NCI-H345 treated with DMSO at 0.1 percent for 48 hours (cell line): ENCODE data around the gene BATF.

ENCODE experiments used
- DNase-seq: peaks from one replicate; lab custom pipeline; 2025; ENCODE audit not compliant: unreplicated experiment; lab: John Stamatoyannopoulos, UW

Gene BATF

DNA sequence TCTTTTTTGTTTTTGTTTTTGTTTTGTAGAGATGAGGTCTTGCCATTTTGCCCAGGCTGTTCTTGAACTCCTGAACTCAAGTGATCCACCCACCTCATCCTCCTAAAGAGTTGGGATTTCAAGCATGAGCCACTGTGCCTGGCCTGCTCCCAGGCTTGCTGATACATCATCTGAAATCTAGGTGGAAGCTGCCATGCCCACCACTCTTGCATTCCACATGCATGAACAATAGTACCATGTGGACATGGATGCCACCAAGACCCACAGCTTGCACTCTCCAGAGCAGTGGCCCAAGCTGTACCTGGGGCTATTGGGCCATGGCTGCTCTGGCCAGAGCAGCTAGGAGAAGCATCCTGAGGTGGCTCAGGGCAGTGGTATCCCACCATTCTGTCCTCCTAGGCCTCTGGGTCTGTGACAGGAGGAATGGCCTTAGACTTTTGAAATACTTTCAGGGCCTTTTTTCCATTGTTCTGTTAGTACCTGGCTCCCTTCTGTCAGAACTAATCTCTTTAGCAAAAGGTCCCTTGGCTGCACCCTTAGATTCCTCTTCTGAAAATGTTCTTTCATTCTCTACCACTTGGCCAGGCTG lies 69.8 kb downstream of the BATF start:
- no peak for DNase-seq

DNA sequence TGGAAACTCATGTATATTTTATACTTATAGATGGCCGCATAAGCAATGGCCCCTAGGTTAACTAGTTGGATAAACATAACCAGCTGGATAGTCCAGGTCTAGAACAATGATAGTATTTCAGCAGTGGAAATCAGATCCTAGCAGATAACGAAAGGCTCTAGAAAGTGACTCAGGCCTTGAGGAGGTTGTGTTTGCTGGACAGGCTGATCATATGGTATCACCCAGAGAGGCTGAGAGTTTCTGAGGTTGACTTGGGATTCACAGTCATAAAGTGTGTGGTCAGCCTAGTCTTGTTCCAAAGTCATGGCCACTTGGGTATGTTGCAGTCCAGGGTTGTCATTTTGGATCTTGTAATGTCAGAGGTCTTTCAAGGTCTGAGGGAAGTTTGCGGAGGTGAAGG lies 73.0 kb downstream of the BATF start:
- no peak for DNase-seq
